ENCODE results near the gene PTPRT.
A peak's percentile ranks its signal among the peaks of the same experiment; 100 is the strongest.

Gene PTPRT

DNA sequence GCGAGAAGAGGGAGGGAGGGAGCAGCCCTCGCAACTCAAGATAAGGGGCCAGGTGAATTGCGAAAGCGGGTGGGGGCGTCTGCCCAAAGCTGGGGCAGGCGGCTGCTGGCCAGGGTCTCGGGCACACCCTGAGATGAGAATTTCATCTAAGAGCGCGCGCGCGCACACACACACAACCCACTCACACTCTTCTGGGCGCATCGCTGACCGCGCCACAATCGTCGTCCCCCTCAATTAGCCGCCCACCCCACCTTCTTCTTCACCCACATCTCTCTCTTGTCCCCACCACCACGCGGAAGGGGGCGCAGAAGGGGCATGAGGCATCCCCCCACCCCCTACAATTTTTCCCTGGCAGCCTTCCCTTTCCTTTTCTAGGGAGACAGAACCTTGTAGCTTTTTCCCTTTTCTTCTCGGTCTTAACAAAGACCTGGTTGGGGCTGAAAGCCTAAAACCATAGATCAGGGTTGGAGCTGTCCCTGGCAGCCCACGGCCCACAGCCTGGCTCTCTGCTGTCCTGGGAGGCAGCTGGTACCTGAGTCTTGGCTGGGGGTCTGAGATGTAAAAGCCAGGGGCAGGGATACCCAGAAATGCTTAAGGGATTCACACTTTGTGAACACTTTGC is 737 bp upstream of the PTPRT start:
- TF ChIP-seq CTCF (conservative IDR thresholded peaks at IDR 0.05; ENCODE audit: low read depth) = no peak
- H3K27ac ChIP-seq = no peak overlapping the region
- POLR2A ChIA-PET (ENCODE audit: low non-redundant PET) = no interaction called here
- CTCF ChIA-PET = interaction anchor here (0.5 to 3.5 kb wide), 3 partner anchors 482 to 1452 kb away, joined by 6 to 12 read pairs (median 6); no protein-coding TSS in a partner anchor
- no peak for DNase-seq (ENCODE audit: low spot score)

GRCh38 chr20:43188861-43189553 is 699 bp downstream of the PTPRT start:
- ChIA-PET POLR2A (ENCODE audit: low non-redundant PET) (no interaction called here), CTCF (interaction anchor here (0.6 to 2.1 kb wide), 5 partner anchors 11 to 1577 kb away, joined by 3 to 11 read pairs (median 3); no protein-coding TSS in a partner anchor)
- no peak for DNase-seq (ENCODE audit: low spot score)
- H3K27ac ChIP-seq = no peak overlapping the region
- no peak for TF ChIP-seq CTCF (conservative IDR thresholded peaks at IDR 0.05; ENCODE audit: low read depth)

- CTCF ChIA-PET = interaction anchor here (0.5 to 2.1 kb wide), 9 partner anchors 42 to 1458 kb away, joined by 3 to 11 read pairs (median 4); no protein-coding TSS in a partner anchor
- POLR2A ChIA-PET (ENCODE audit: low non-redundant PET) = no interaction called here
- H3K27ac ChIP-seq = no peak overlapping the region
- DNase-seq (ENCODE audit: low spot score) = no peak
- no peak for TF ChIP-seq CTCF (conservative IDR thresholded peaks at IDR 0.05; ENCODE audit: low read depth)
These were observed 1.5 kb downstream of the PTPRT start for GRCh38 chr20:43188234-43188653.

DNA sequence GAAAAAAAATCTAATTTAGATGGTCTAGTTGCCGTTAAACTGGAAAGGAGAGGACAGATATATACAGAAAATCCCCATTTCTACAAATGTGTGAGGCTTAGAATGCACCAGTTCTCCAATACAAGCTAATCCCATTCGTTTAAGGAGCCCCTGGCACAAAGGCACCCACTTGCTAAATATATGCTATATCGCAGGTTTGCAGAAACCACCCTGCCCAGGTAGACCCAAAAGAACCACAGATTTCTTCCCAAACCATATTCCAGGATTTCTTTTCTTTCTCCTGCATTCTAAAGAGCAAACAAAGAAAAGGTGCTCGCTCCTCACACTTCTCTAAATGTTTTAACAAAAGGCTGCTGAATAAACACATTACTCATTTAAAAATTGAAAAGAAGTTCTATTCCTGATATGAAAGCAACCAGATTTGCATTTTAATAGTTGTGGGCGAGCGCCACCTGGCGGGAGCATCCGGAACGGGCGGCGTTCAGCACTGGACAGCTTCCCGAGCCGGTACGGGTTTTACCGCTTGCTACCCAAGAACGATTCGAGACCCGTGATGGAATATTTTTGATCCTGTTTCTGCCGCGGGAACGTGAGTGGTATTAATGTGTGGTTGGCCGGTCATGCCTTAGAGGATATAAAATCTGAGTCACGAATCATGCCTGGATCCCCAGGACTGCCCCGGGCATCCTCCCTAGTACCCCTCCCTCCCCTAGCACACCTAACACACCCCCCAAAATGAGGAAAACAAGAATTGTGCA is 2.1 kb downstream of the PTPRT start:
- DNase-seq (ENCODE audit: low spot score) = peak; percentile 93
- POLR2A ChIA-PET (ENCODE audit: low non-redundant PET) = no interaction called here
- CTCF ChIA-PET = interaction anchor here (0.5 to 2.1 kb wide), 13 partner anchors 43 to 1458 kb away, joined by 3 to 11 read pairs (median 4); no protein-coding TSS in a partner anchor
- TF ChIP-seq CTCF (conservative IDR thresholded peaks at IDR 0.05; ENCODE audit: low read depth) = peak; percentile 99
- H3K27ac ChIP-seq = no peak overlapping the region

DNA sequence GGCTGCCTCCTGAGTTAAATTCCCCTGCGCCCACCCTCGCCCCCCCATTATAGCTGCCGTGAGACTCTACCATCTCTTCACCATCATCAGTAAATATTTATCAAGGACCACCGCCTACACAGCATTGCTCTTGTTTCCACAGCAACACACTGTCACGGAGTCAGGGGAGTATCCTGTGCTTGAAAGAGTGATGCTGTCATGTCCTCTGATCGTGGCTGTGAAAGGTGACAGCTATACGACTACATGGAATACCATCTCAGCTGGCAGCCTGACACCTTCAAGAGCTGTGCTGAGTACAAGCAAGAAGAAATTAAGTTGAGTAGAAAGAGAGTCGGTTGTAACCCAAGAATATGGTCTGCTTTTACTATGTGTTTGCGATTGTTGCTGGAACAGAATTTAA is 3.4 kb downstream of the PTPRT start:
- no peak overlapping the region for H3K27ac ChIP-seq
- POLR2A ChIA-PET (ENCODE audit: low non-redundant PET) = no interaction called here
- no peak for DNase-seq (ENCODE audit: low spot score)
- TF ChIP-seq CTCF (conservative IDR thresholded peaks at IDR 0.05; ENCODE audit: low read depth) = no peak
- CTCF ChIA-PET = interaction anchor here (0.8 to 1.3 kb wide), 2 partner anchors 1448 to 1452 kb away, joined by 5 to 6 read pairs; no protein-coding TSS in a partner anchor

DNA sequence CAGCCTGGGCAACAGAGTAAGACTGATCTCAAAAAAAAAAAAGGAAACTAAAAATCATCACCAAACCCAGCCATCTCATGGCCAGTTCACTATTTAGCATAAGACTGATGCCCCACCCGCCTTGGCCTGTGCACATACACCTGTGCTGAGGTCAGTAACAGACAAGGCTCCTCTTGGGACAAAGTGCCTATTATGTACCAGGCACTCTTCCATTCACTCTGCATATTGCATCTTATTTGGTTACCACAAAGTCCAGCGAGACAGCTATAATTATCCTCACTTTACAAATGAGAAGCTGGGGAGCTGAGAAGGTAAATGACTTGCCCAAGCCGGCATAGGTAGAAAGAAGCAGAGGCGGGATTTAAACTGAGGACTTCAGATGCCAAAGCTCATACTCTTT is 3.8 kb downstream of the PTPRT start:
- no peak overlapping the region for H3K27ac ChIP-seq
- DNase-seq (ENCODE audit: low spot score) = no peak
- CTCF ChIA-PET = interaction anchor here (0.8 to 1.3 kb wide), 2 partner anchors 1447 to 1452 kb away, joined by 5 to 6 read pairs; no protein-coding TSS in a partner anchor
- POLR2A ChIA-PET (ENCODE audit: low non-redundant PET) = no interaction called here
- no peak for TF ChIP-seq CTCF (conservative IDR thresholded peaks at IDR 0.05; ENCODE audit: low read depth)

All from RWPE1 (cell line).